CD14-positive monocyte (primary cell): ENCODE results near the gene PRKACB. TPM values are rescaled to one million over a fixed set of nuclear protein-coding genes. Genes with fewer than 3 reads are reported as not detected.

Experiments used
- DNase-seq, 3 donors: peaks; one replicate each; pipeline ENCODE4 v3.0.0-alpha.2; 2011 to 2022
- H2AFZ ChIP-seq: 2 replicates; pipeline ENCODE4 v1.6.0; 2012; ENCODE audit warnings: mild to moderate bottlenecking, low read depth, low read length, inconsistent platforms; ENCODE audit not compliant: insufficient read depth, poor library complexity, severe bottlenecking
- H3K27ac ChIP-seq, 2 donors: 1 replicate in 1 of 2; 2 replicates in 1 of 2; pipeline ENCODE4 v1.5.1; 2012 to 2013; ENCODE audit warnings: low read length in 2 of 2, control low read depth in 1 of 2, inconsistent platforms in 1 of 2, low read depth in 1 of 2, mild to moderate bottlenecking in 1 of 2
- H3K27me3 ChIP-seq, 2 donors: one replicate each; pipeline versions ENCODE4 v1.6.0 to v1.6.1; 2011 to 2013; ENCODE audit warnings: low read length in 2 of 2; ENCODE audit not compliant: control insufficient read depth in 2 of 2, insufficient read depth in 2 of 2
- H3K36me3 ChIP-seq, 2 donors: replicated peaks in 1 of 2; 1 replicate in 1 of 2; 2 replicates in 1 of 2; pipeline versions ENCODE4 v1.5.1 to v1.6.1; 2012 to 2013; ENCODE audit warnings: low read length in 2 of 2, control low read depth in 1 of 2, inconsistent platforms in 1 of 2, mild to moderate bottlenecking in 1 of 2; ENCODE audit not compliant: insufficient read depth in 2 of 2, control insufficient read depth in 1 of 2
- H3K4me1 ChIP-seq, 2 donors: 1 replicate in 1 of 2; 2 replicates in 1 of 2; pipeline versions ENCODE4 v1.5.1 to v1.6.1; 2012 to 2013; ENCODE audit warnings: low read length in 2 of 2, control low read depth in 1 of 2, inconsistent platforms in 1 of 2, mild to moderate bottlenecking in 1 of 2, moderate library complexity in 1 of 2; ENCODE audit not compliant: insufficient read depth in 2 of 2, control insufficient read depth in 1 of 2
- H3K4me2 ChIP-seq: replicated peaks from 2 replicates; pipeline ENCODE3; 2012; ENCODE audit warnings: low read length, moderate library complexity, mild to moderate bottlenecking; ENCODE audit not compliant: poor library complexity, severe bottlenecking; ENCODE audit errors: extremely low read depth
- H3K4me3 ChIP-seq, 3 experiments: fragments of 200-600 bp in 1 of 3; sonication (generic) in 1 of 3; replicated peaks in 1 of 3; 1 replicate in 2 of 3; 2 replicates in 1 of 3; pipeline ENCODE4 v1.5.1; 2011 to 2013; ENCODE audit warnings: low read length in 3 of 3, mild to moderate bottlenecking in 3 of 3, control low read depth in 2 of 3, low read depth in 2 of 3, inconsistent platforms in 1 of 3, moderate library complexity in 1 of 3
- H3K79me2 ChIP-seq: 2 replicates; pipeline ENCODE4 v1.6.0; 2012; ENCODE audit warnings: mild to moderate bottlenecking, control low read depth, inconsistent platforms, low read length, moderate library complexity; ENCODE audit not compliant: insufficient read depth
- H3K9ac ChIP-seq: 2 replicates; pipeline ENCODE4 v1.6.0; 2017; ENCODE audit warnings: low read length, mild to moderate bottlenecking; ENCODE audit not compliant: insufficient read depth, poor library complexity, severe bottlenecking
- H3K9me3 ChIP-seq, 2 donors: replicated peaks in 1 of 2; 1 replicate in 1 of 2; 2 replicates in 1 of 2; pipeline versions ENCODE4 v1.5.1 to v1.6.1; 2012 to 2013; ENCODE audit warnings: low read length in 2 of 2, control low read depth in 1 of 2; ENCODE audit not compliant: control insufficient read depth in 1 of 2, insufficient read depth in 1 of 2
- H4K20me1 ChIP-seq: 2 replicates; pipeline ENCODE4 v1.6.0; 2012; ENCODE audit warnings: mild to moderate bottlenecking, low read length, control low read depth, moderate library complexity; ENCODE audit not compliant: insufficient read depth
- H3K27ac Mint-ChIP-seq, 7 donors: one replicate each; pipeline ENCODE4 v1.8.0; 2020; ENCODE audit warnings: mild to moderate bottlenecking in 7 of 7, mixed read lengths in 7 of 7, moderate library complexity in 6 of 7, inconsistent platforms in 2 of 7
- H3K27me3 Mint-ChIP-seq, 3 donors: one replicate each; pipeline ENCODE4 v1.8.0; 2021 to 2022; ENCODE audit warnings: low read depth in 3 of 3, mild to moderate bottlenecking in 3 of 3, mixed read lengths in 3 of 3, moderate library complexity in 3 of 3, inconsistent platforms in 1 of 3
- H3K36me3 Mint-ChIP-seq, 2 donors: one replicate each; pipeline ENCODE4 v1.8.0; 2020; ENCODE audit warnings: mixed read lengths in 2 of 2, inconsistent platforms in 1 of 2, mild to moderate bottlenecking in 1 of 2
- H3K4me1 Mint-ChIP-seq: one replicate; pipeline ENCODE4 v1.8.0; 2020; ENCODE audit warnings: mild to moderate bottlenecking, mixed read lengths
- H3K4me3 Mint-ChIP-seq, 2 donors: one replicate each; pipeline ENCODE4 v1.8.0; 2020; ENCODE audit warnings: mild to moderate bottlenecking in 2 of 2, mixed read lengths in 2 of 2, moderate library complexity in 1 of 2
- H3K9me3 Mint-ChIP-seq, 7 donors: one replicate each; pipeline ENCODE4 v1.8.0; 2020 to 2022; ENCODE audit warnings: mixed read lengths in 7 of 7, mild to moderate bottlenecking in 6 of 7, moderate library complexity in 6 of 7, inconsistent platforms in 2 of 7
- WGBS: methylation state at CpG from one replicate; pipeline ENCODE4 v1.1.5; 2013; ENCODE audit warnings: missing lambda C conversion rate; ENCODE audit not compliant: insufficient coverage; 5-methylcytosine and 5-hydroxymethylcytosine counted together
- intact Hi-C, 2 donors: fragments of 100-400 bp; cut with micrococcal nuclease; formaldehyde crosslinking; loops; one replicate each; pipeline versions ENCODE4 v1.15.0 to v1.15.1; 2023
- polyA plus RNA-seq, 3 donors: library from polyadenylated mRNA; depleted of rRNA in 1 of 3; unstranded in 2 of 3; stranded (reverse) in 1 of 3; fragments of 300-500 nt in 2 of 3; fragments of >200 nt in 1 of 3; fragmentation: Illumina TruSeq in 2 of 3; gene quantifications; 1 replicate in 2 of 3; 2 replicates in 1 of 3; pipeline ENCODE4 v1.2.3, GENCODE V29; 2012 to 2021
- TF ChIP-seq, protein P1 (sequence below): fragments of 200-600 bp; IDR thresholded peaks from one replicate; pipeline ENCODE4 v1.8.0; 2022; ENCODE audit warnings: antibody characterized with exemption, mild to moderate bottlenecking

The PRKACB gene
- polyA plus RNA-seq, 3 donors: 2.5 to 14.5 (median 13.8) TPM

DNA sequence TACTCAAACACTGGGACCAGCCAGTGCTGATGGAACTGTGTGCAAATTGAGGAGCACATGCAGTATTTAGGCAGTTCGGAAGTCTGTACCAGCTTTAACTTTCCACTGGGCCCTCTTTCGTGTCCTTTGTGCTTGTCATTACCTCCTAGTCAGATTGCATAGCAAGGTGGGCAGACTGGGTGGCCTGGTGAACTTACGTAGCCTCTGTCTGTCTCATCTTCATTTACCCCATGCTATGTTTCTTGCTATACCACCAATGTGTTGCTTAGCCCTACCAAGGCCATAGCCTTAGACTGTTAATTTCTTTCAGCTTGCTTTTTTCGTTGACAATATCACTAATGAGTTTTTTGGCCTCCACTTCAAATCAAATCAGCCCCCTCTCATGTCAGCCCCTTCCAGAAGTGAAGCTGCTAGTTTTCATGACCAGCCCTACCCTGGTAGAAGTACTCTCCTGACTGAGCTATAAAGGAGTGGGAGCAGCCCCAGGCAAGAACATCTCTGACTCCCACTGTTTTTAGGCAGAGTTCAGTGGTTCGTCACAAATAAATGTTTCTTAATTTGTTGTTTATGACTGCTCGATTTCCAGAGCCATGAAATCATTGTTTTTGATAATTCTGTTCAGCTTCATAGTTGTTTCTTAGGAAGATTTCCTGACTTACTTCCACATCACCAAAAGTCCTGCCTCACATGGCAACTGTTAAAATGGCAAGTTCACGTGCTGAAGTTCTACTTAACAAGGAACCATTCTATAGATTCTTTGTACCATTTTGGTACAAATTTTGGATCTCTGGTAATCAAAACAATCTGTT, 19.3 kb downstream of the PRKACB start:
- intact Hi-C loops: no loop called here
- no peak for DNase-seq
- no peaks in the 10 kb centered on the region for H3K27me3 Mint-ChIP-seq
- H3K79me2 ChIP-seq: peaks cover 70% of the 10 kb centered on the region
- H3K27ac Mint-ChIP-seq: peak overlapping the region in 1 of 7 donors; percentile 28
- H3K36me3 ChIP-seq: no peaks in the 10 kb centered on the region
- H4K20me1 ChIP-seq: no peaks in the 10 kb centered on the region
- no peak overlapping the region for H3K4me3 Mint-ChIP-seq
- H2AFZ ChIP-seq: no peak overlapping the region
- peaks cover 13% of the 10 kb centered on the region for H3K4me1 Mint-ChIP-seq
- H3K4me2 ChIP-seq: no peak overlapping the region
- H3K27me3 ChIP-seq: no peaks in the 10 kb centered on the region
- H3K36me3 Mint-ChIP-seq: peaks cover 0 to 4% of the 10 kb centered on the region in 2 donors
- H3K27ac ChIP-seq: no peak overlapping the region
- H3K4me3 ChIP-seq: no peak overlapping the region
- H3K9ac ChIP-seq: no peak overlapping the region
- TF ChIP-seq, protein P1, sequence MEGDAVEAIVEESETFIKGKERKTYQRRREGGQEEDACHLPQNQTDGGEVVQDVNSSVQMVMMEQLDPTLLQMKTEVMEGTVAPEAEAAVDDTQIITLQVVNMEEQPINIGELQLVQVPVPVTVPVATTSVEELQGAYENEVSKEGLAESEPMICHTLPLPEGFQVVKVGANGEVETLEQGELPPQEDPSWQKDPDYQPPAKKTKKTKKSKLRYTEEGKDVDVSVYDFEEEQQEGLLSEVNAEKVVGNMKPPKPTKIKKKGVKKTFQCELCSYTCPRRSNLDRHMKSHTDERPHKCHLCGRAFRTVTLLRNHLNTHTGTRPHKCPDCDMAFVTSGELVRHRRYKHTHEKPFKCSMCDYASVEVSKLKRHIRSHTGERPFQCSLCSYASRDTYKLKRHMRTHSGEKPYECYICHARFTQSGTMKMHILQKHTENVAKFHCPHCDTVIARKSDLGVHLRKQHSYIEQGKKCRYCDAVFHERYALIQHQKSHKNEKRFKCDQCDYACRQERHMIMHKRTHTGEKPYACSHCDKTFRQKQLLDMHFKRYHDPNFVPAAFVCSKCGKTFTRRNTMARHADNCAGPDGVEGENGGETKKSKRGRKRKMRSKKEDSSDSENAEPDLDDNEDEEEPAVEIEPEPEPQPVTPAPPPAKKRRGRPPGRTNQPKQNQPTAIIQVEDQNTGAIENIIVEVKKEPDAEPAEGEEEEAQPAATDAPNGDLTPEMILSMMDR: no peak
- no peaks in the 10 kb centered on the region for H3K9me3 Mint-ChIP-seq
- no peaks in the 10 kb centered on the region for H3K4me1 ChIP-seq
- WGBS: 94% methylated on average over 5 of the region's 7 CpGs
- no peaks in the 10 kb centered on the region for H3K9me3 ChIP-seq

- no peaks in the 10 kb centered on the region for H3K36me3 ChIP-seq
- no peak overlapping the region for H3K4me2 ChIP-seq
- Mint-ChIP-seq H3K9me3 (no peaks in the 10 kb centered on the region), H3K4me3 (no peak overlapping the region), H3K4me1 (peaks cover 14% of the 10 kb centered on the region), H3K27me3 (no peaks in the 10 kb centered on the region), H3K27ac (no peak overlapping the region), H3K36me3 (no peaks in the 10 kb centered on the region)
- peaks cover 62% of the 10 kb centered on the region for H3K79me2 ChIP-seq
- intact Hi-C loops: no loop called here
- DNase-seq: no peak
- H3K9ac ChIP-seq: no peak overlapping the region
- H3K4me3 ChIP-seq: no peak overlapping the region
- H3K27me3 ChIP-seq: no peaks in the 10 kb centered on the region
- no peaks in the 10 kb centered on the region for H3K9me3 ChIP-seq
- no peak overlapping the region for H3K27ac ChIP-seq
- no peaks in the 10 kb centered on the region for H4K20me1 ChIP-seq
- no peak overlapping the region for H2AFZ ChIP-seq
- no peaks in the 10 kb centered on the region for H3K4me1 ChIP-seq
- WGBS: 92% methylated on average over 2 of the region's 5 CpGs
- TF ChIP-seq, protein P1: no peak
Measured at GRCh38 chr1:84164161-84164560, 20.1 kb downstream of the PRKACB start.
